GM20431 (cell line): ENCODE results near the gene LAMP5.

Experiments
- in situ Hi-C: fragments of 300-500 bp; cut with MseI, MboI; formaldehyde crosslinking; loops from one replicate; pipeline ENCODE4 v1.15.0; 2020; ENCODE audit warnings: low sequenced_read_pairs; ENCODE audit not compliant: unreplicated experiment

The LAMP5 gene

GRCh38 chr20:9499126-9499899 lies 15.1 kb upstream of the LAMP5 start:
- in situ Hi-C loops = no loop called here

- in situ Hi-C loops = no loop called here
These were observed 14.3 kb upstream of the LAMP5 start for GRCh38 chr20:9500121-9500520.

- in situ Hi-C loops = no loop called here
These were observed 12.9 kb upstream of the LAMP5 start for GRCh38 chr20:9501473-9501872.

GRCh38 chr20:9503526-9504245 lies 10.7 kb upstream of the LAMP5 start:
- in situ Hi-C loops = no loop called here

DNA sequence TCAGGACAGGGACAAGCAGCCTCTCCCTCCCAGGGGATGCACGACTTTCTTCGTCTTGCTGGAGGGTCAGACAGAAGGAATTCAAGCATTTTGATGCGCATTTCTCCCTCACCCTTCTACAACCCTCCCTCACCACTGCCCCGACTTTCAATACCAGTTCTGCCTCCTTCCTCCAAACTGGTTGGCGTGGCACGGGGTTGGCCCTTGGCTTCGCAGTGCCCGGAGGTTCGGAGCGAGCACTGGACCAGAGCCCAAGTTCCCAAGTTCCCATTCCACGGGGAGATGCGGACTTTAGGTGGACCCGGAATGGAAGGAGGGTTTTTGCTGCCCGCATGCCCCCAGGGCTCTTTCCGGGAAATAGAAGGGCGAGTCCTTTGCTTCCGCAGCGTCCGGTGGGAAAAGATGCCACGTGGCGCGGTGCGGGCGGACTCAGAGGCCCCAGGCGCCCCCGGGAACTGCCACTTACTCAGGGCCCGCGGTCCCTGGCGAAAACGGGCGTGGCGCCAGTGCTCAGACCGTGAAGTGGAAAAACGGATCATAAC lies 8.0 kb upstream of the LAMP5 start:
- in situ Hi-C loops = no loop called here

DNA sequence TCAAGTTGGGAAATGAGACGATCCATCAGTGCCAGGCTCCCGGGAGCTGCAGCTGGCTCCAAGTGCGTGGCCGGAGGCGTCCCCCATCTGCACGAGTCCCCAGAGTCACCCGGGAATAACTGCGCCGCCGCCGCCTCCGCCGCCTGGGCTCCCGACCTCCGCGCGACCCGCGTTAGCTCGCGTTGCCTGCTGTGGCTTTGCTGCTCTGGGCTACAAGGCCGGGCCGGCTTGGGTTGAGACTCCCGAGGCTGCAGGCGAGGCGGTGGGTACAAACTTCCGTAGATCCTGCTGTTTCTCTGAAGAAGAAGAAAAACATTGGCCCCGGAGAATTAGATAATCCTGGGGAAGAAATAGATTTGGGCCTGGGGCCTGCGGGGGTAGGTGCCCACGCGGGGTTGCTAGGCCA lies 7.4 kb upstream of the LAMP5 start:
- in situ Hi-C loops = no loop called here

DNA sequence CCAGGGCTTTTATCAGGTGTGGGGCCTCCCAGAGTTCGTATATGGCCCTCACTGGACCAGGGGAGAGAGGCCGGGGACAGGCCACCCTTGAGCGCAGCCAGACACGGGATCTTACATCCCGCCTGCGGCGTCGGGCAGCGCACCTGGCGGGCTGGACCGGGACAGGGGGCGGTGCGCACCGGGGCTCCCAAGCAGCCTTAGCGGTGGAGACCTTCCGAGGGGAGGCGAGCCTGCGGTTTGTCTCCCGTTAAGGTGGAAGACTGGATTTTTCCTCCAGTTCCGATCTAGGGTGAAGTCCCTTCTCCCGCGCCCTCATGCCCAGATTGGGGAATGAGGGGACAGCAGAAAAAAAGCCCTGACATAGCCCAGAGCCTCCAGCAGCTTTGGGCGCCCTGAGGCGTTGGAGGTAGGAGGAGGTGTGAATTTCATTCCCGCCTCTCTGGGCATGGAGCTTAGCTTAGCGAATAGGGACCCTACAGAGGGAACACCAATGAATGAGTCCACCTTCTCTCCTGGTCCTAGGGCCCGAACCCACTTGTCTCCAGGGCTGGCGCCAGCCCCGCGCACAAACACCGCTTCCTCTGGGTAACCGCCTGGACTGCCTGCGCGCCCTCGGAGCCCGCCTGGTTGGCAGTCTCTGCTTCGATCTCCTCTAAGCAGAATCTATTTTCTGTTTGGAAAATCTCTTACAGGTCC lies 6.7 kb upstream of the LAMP5 start:
- in situ Hi-C loops = no loop called here

DNA sequence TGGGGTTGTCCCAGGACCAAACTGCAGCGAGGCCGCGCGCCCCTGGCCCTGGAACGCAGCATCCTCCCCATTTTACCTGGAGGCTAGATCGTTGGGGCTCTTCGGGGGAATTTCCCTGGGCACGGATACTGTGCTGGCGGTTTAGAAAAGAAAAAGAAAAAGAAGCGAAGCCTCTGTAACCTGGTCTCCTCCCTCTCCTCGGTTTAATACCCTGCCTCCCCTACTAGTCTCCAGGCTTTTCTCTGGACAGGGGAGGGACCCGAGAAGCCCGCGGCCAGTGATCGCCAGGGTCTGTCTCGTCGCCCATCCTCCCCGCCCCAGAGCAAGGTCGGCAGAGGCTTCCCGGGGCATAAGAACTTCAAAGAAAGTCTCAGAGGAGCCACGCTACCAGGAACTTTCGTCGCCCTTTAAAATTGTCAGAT lies 6.1 kb upstream of the LAMP5 start:
- in situ Hi-C loops = no loop called here

- in situ Hi-C loops = no loop called here
These were observed 5.7 kb upstream of the LAMP5 start for GRCh38 chr20:9508696-9509178.

- in situ Hi-C loops = no loop called here
These were observed 5.1 kb upstream of the LAMP5 start for GRCh38 chr20:9509246-9509645.

DNA sequence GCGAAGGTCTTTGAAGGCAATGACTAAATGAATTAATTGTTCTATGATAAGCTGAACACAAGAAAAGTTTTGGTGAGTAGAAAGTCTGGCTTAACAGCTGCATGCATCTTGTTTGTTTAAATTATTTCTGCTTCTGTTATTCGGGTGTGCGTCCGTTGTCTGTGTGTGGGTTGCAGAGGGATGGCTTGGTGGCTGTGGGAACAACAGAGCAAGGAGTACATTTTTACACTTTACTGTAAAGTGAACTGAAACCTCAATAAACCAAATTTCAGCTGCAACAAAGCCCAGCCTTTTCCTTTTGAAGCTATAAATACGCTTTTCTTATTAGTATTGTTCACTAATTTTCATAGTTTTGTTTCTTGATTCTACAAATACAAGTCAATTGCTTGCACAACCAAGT lies 3.5 kb upstream of the LAMP5 start:
- in situ Hi-C loops = no loop called here

GRCh38 chr20:9514072-9514460 lies 324 bp upstream of the LAMP5 start:
- in situ Hi-C loops = no loop called here

DNA sequence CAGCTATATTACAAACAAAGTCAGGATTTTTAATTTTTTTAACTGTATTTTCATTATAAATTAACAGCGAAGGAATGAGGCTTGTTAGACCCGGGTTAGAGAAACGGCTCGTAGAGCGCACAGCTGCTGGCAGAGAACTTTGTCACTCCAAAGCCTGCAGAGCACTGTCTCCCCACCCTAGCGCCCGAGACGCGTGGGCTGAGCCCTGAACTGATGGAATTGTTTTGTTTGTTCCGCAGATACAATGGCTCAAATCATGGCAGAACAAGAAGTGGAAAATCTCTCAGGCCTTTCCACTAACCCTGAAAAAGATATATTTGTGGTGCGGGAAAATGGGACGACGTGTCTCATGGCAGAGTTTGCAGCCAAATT lies 810 bp downstream of the LAMP5 start:
- in situ Hi-C loops = no loop called here

DNA sequence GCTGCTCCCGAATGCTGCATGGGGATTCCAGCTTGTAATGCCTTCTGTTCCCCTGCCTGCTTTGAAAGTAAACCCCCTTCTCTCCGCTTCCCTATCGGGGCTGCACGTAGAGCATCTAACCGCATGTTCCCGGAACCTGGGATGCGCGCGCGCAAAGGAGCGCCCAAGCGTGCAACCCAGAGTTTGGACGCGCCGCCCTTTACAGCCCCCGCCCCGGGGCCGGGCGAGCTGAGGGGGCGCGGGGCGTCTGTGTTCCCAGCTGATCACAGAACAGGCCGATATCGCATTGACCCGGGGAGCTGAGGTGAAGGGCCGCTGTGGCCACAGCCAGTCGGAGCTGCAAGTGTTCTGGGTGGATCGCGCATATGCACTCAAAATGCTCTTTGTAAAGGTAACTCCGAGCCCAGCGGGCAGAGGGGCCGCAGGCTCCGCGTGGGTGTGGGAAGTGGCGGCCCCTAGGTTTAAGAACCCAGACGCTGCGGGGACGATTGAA lies 1.4 kb downstream of the LAMP5 start:
- in situ Hi-C loops = no loop called here

DNA sequence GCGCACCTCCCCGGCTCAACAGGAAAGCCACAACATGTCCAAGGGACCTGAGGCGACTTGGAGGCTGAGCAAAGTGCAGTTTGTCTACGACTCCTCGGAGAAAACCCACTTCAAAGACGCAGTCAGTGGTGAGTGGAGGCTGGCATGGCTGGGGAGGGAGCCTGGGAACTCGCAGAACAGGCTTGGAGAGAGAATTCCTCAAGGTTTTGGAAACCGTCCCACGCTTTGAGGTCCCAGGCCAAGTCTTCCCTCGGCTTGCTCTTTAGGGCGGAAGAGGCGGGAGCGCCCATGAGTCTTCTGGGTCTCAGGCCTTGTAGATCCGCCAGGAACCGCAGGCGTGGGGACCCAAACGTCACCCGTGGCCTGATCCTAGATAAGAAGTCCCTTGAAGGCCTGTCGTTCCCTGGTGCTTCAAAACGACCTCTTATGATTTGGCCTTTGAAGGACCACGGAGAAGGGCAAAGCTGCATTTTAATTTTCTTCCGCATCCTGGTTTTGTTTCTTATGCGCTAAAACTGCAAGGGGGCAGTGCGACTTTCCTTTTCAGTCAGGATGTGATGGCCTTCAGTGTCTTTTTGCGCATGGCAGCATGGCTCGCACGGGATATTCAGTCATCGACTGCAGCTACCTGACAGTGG lies 2.0 kb downstream of the LAMP5 start:
- in situ Hi-C loops = no loop called here

GRCh38 chr20:9517297-9518162 lies 3.1 kb downstream of the LAMP5 start:
- in situ Hi-C loops = no loop called here

DNA sequence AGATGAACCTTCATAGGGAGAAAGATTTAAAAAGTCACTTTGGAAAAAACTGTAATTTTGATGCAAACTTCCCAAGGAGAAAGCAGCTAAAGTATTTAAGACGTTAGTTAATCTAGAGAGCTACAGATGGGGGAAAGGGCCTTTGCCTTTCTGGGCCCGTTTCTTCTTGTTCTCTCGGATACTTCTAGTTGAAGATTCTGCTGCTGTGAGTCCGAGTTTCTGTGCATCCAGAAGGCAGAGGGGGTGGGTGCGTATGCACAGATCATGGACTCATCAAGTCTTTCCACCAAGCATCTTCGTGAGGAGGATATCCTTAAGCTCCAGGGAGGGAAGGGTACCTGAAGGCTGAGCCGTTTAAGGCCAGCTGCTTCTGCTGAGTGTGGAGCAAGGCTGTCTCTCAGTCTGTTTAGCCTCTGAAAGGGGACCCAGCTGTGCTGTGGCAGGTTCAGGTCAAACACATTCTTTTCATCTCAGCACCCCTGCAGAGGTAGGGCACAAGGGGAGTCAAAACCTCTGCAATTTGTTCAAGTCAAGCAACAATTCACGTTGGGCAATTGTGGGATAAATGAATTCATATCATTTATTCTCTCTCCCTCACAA lies 4.3 kb downstream of the LAMP5 start:
- in situ Hi-C loops = no loop called here

DNA sequence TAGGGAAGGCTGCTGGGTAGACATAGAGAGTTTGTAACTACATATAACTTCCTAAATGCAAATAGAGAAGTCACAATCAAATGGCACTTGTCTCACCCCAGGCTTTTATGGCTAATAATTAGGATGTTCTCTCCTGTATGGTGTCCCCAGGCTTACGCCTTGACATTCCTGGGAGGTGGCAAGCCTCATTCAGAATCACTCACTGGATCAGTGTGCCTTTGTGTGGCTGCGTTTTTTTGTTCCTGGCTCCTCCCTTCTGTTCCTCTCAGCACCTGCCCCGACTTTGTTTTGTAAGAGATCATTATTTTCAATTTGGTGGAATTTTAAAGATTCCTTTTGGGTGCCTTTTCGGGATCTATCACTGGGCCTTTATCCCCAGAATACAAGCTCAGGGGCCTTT lies 5.7 kb downstream of the LAMP5 start:
- in situ Hi-C loops = no loop called here

- in situ Hi-C loops = no loop called here
These were observed 9.2 kb downstream of the LAMP5 start for GRCh38 chr20:9523636-9524035.
